Sciatic nerve (tissue), 2 donors: ENCODE data around the gene DHRS2. TPM values are rescaled to one million over a fixed set of nuclear protein-coding genes. Genes with fewer than 3 reads are reported as not detected.
A peak's percentile ranks its signal among the peaks of the same experiment; 100 is the strongest.
"Not testable (repeated sequence)": the region's sequence is repeated elsewhere in the genome, so short reads cannot be mapped to it uniquely, and the experiment has no call there.

ENCODE experiments used
- ATAC-seq: fragments of 200-7000 bp; cut with Tn5 transposase; one replicate; pipeline ENCODE4 v1.9.1; 2020; ENCODE audit warnings: mild to moderate bottlenecking, moderate library complexity
- DNase-seq: peaks from one replicate; pipeline ENCODE4 v3.0.0-alpha.2; 2020; ENCODE audit warnings: low spot score
- intact Hi-C: fragments of 100-400 bp; cut with DNase I; formaldehyde crosslinking; loops from one replicate; pipeline ENCODE4 v1.14.2; 2022
- total RNA-seq: library from RNA; stranded (reverse); fragmentation: NEBNext Ultra II Directional; extraction: Animal tissue kit (Norgen Biotek cat#: 25700); gene quantifications from one replicate; pipeline ENCODE4 v1.2.1, GENCODE V29; 2021
- donor health status: DM: no; HTN: no; CAD: no.
- donor health status: DM: no; HTN: no; CAD: no.

The DHRS2 gene
- total RNA-seq, 1 donor from 2014 or later, result not detected

GRCh38 chr14:23629832-23630396, 6.2 kb upstream of the DHRS2 start:
- no peak for DNase-seq

GRCh38 chr14:23630687-23631086, 5.5 kb upstream of the DHRS2 start:
- ATAC-seq (no peak), DNase-seq (no peak)
- intact Hi-C loops, result loop anchor here (10.0 kb wide), 1 partner anchor 274 kb away; no protein-coding TSS in a partner anchor

More at GRCh38 chr14:23629832-23630396, 6.2 kb upstream of the DHRS2 start:
- no peak for ATAC-seq
- intact Hi-C loops, result loop anchor here (10.0 kb wide), 1 partner anchor 275 kb away; no protein-coding TSS in a partner anchor

GRCh38 chr14:23631234-23631633, 4.9 kb upstream of the DHRS2 start:
- intact Hi-C loops, result loop anchor here (10.0 kb wide), 1 partner anchor 274 kb away; no protein-coding TSS in a partner anchor
- DNase-seq (no peak), ATAC-seq (no peak)

GRCh38 chr14:23631702-23632460, 4.3 kb upstream of the DHRS2 start:
- ATAC-seq, result peak; percentile 94
- intact Hi-C loops, result loop anchor here (10.0 kb wide), 1 partner anchor 273 kb away; no protein-coding TSS in a partner anchor
- DNase-seq, result peak; percentile 86

GRCh38 chr14:23632461-23633159, 3.6 kb upstream of the DHRS2 start:
- DNase-seq, result no peak
- ATAC-seq, result peak; percentile 45
- intact Hi-C loops, result loop anchor here (10.0 kb wide), 1 partner anchor 272 kb away; no protein-coding TSS in a partner anchor

GRCh38 chr14:23633160-23633701, 2.9 kb upstream of the DHRS2 start:
- intact Hi-C loops, result loop anchor here (10.0 kb wide), 1 partner anchor 272 kb away; no protein-coding TSS in a partner anchor
- no peak for DNase-seq
- ATAC-seq, result peak; percentile 13

GRCh38 chr14:23634698-23635412, 1.3 kb upstream of the DHRS2 start:
- ATAC-seq, DNase-seq: not testable (repeated sequence)
- intact Hi-C loops, result loop anchor here (10.0 kb wide), 1 partner anchor 270 kb away; no protein-coding TSS in a partner anchor

GRCh38 chr14:23637312-23637654, 1.1 kb downstream of the DHRS2 start:
- not testable (repeated sequence) for ATAC-seq, DNase-seq
- intact Hi-C loops, result loop anchor here (10.0 kb wide), 1 partner anchor 268 kb away; no protein-coding TSS in a partner anchor

- intact Hi-C loops, result loop anchor here (10.0 kb wide), 1 partner anchor 267 kb away; no protein-coding TSS in a partner anchor
- ATAC-seq, DNase-seq: not testable (repeated sequence)
Measured at GRCh38 chr14:23637655-23638413, 1.7 kb downstream of the DHRS2 start.

- ATAC-seq (no peak), DNase-seq (no peak)
- intact Hi-C loops, result loop anchor here (10.0 kb wide), 1 partner anchor 266 kb away; no protein-coding TSS in a partner anchor
Measured at GRCh38 chr14:23638414-23639047, 2.4 kb downstream of the DHRS2 start.

- DNase-seq (no peak), ATAC-seq (peak; percentile 2)
- intact Hi-C loops, result loop anchor here (10.0 kb wide), 1 partner anchor 266 kb away; no protein-coding TSS in a partner anchor
Measured at GRCh38 chr14:23639048-23639890, 3.1 kb downstream of the DHRS2 start.

GRCh38 chr14:23639891-23640523, 3.8 kb downstream of the DHRS2 start:
- peak; percentile 72 for ATAC-seq
- DNase-seq, result no peak
- intact Hi-C loops, result loop anchor here (10.0 kb wide), 1 partner anchor 265 kb away; no protein-coding TSS in a partner anchor

- DNase-seq (peak; percentile 87), ATAC-seq (peak; percentile 97)
- intact Hi-C loops, result no loop called here
Measured at GRCh38 chr14:23640524-23641141, 4.5 kb downstream of the DHRS2 start.

- intact Hi-C loops, result no loop called here
- DNase-seq (no peak), ATAC-seq (peak; percentile 39)
Measured at GRCh38 chr14:23641180-23641914, 5.2 kb downstream of the DHRS2 start.
